Breast epithelium (tissue), 3 donors: ENCODE results near the gene SOX11.

Experiments used
- CTCF ChIP-seq, 3 donors: fragments of 450-650 bp; IDR thresholded peaks; one replicate each; pipeline ENCODE4 v1.5.1; 2016 to 2017; ENCODE audit warnings: antibody characterized with exemption in 3 of 3, mild to moderate bottlenecking in 3 of 3, moderate library complexity in 3 of 3
- POLR2A ChIP-seq: fragments of 450-650 bp; IDR thresholded peaks from one replicate; pipeline ENCODE4 v1.6.1; 2016; ENCODE audit warnings: antibody characterized with exemption, mild to moderate bottlenecking, moderate library complexity
- POLR2AphosphoS5 ChIP-seq, 3 donors: sonication (generic); formaldehyde crosslinking; IDR thresholded peaks; one replicate each; pipeline ENCODE4 v1.6.1; 2017; ENCODE audit warnings: antibody characterized with exemption in 3 of 3

GRCh38 chr2:5722236-5722635, 30.1 kb downstream of the SOX11 start:
- no peak for TF ChIP-seq CTCF (IDR thresholded peaks at IDR 0.05)
- TF ChIP-seq POLR2AphosphoS5 (IDR thresholded peaks at IDR 0.05), result no peak
- TF ChIP-seq POLR2A, result no peak
